Endothelial cell of umbilical vein (primary cell): ENCODE results near the gene CTTNBP2. TPM values are rescaled to one million over a fixed set of nuclear protein-coding genes. Genes with fewer than 3 reads are reported as not detected.

Experiments
- BruUV-seq: library from RNA; stranded (reverse); fragments of 400-500 nt; replicated peaks from 2 replicates; lab custom pipeline; 2021; lab: Mats Ljungman, UMichigan
- CTCF ChIA-PET: fragments of 300-600, 350-600 bp; sonication (Branson Sonifier 250); formaldehyde crosslinking; loops from one replicate; lab custom pipeline; 2021; ENCODE audit warnings: antibody characterized with exemption, inconsistent platforms; lab: Charles Lee
- POLR2A ChIA-PET: fragments of 300-600, 350-600 bp; sonication (Branson Sonifier 250); formaldehyde crosslinking; loops from one replicate; lab custom pipeline; 2021; ENCODE audit warnings: antibody characterized with exemption, inconsistent platforms; lab: Charles Lee
- DNase-seq: peaks from one replicate; pipeline ENCODE4 v3.0.0-alpha.2; 2011; ENCODE audit warnings: low read depth, low spot score
- FAIRE-seq: peaks from 2 replicates; lab custom pipeline; 2011; peaks lifted over from hg19 to GRCh38; lab: Jason Lieb, UNC
- H2AFZ ChIP-seq: 2 replicates; pipeline ENCODE4 v1.6.0; 2012; ENCODE audit warnings: low read depth, low read length, control low read depth, inconsistent platforms
- H3K27ac ChIP-seq: 2 replicates; pipeline ENCODE4 v1.5.1; 2011; ENCODE audit warnings: low read depth, mild to moderate bottlenecking, control low read depth, low read length, moderate library complexity; ENCODE audit not compliant: insufficient read depth
- H3K27me3 ChIP-seq, 2 experiments: 2 replicates each; pipeline versions ENCODE4 v1.6.0 to v1.6.1; 2011; ENCODE audit warnings: low read length in 2 of 2, mixed read lengths in 1 of 2; ENCODE audit not compliant: control insufficient read depth in 2 of 2, insufficient read depth in 2 of 2
- H3K36me3 ChIP-seq, 2 experiments: 2 replicates in 1 of 2; 3 replicates in 1 of 2; pipeline ENCODE4 v1.5.1; 2011; ENCODE audit warnings: low read length in 2 of 2, mild to moderate bottlenecking in 1 of 2, moderate library complexity in 1 of 2; ENCODE audit not compliant: control insufficient read depth in 2 of 2, insufficient read depth in 2 of 2; ENCODE audit errors: extremely low read depth in 1 of 2
- H3K4me1 ChIP-seq: 3 replicates; pipeline ENCODE4 v1.5.1; 2011; ENCODE audit warnings: mild to moderate bottlenecking, low read length; ENCODE audit not compliant: control insufficient read depth, insufficient read depth; ENCODE audit errors: extremely low read depth
- H3K4me2 ChIP-seq: 2 replicates; pipeline ENCODE4 v1.6.1; 2011; ENCODE audit warnings: low read length, control low read depth, mixed read lengths; ENCODE audit not compliant: insufficient read depth
- H3K4me3 ChIP-seq, 3 experiments: fragments of 200-600 bp in 1 of 3; sonication (generic), shearing (Covaris generic) in 1 of 3; replicated peaks in 1 of 3; 2 replicates each; pipeline ENCODE4 v1.5.1; 2011 to 2016; ENCODE audit warnings: control low read depth in 3 of 3, low read length in 3 of 3, mild to moderate bottlenecking in 2 of 3, inconsistent platforms in 1 of 3, low read depth in 1 of 3, moderate library complexity in 1 of 3; ENCODE audit not compliant: insufficient read depth in 1 of 3
- H3K79me2 ChIP-seq: 2 replicates; pipeline ENCODE4 v1.6.0; 2012; ENCODE audit warnings: low read length, inconsistent platforms; ENCODE audit not compliant: control insufficient read depth, insufficient read depth
- H3K9ac ChIP-seq: replicated peaks from 2 replicates; pipeline ENCODE3; 2011; ENCODE audit warnings: low read length, control low read depth; ENCODE audit not compliant: insufficient read depth; ENCODE audit errors: extremely low read depth
- H3K9me1 ChIP-seq: replicated peaks from 3 replicates; pipeline ENCODE4 v1.6.0; 2011; ENCODE audit warnings: mild to moderate bottlenecking, low read length; ENCODE audit not compliant: control insufficient read depth, insufficient read depth; ENCODE audit errors: extremely low read depth
- H3K9me3 ChIP-seq: replicated peaks from 2 replicates; pipeline ENCODE4 v1.5.1; 2012; ENCODE audit warnings: low read length, inconsistent platforms; ENCODE audit not compliant: control insufficient read depth, insufficient read depth
- H4K20me1 ChIP-seq: replicated peaks from 2 replicates; pipeline ENCODE3; 2011; ENCODE audit warnings: mild to moderate bottlenecking, low read length; ENCODE audit not compliant: control insufficient read depth, insufficient read depth; ENCODE audit errors: extremely low read depth
- CTCF ChIP-seq, 2 donors: IDR thresholded peaks; 1 replicate in 1 of 2; 2 replicates in 1 of 2; pipeline ENCODE4 v1.5.1; 2011; ENCODE audit warnings: low read length in 2 of 2, mild to moderate bottlenecking in 2 of 2, moderate library complexity in 2 of 2, control low read depth in 1 of 2, inconsistent platforms in 1 of 2, low read depth in 1 of 2; ENCODE audit not compliant: insufficient read depth in 1 of 2; ENCODE audit errors: extremely low read depth in 1 of 2
- EZH2 ChIP-seq: IDR thresholded peaks from 2 replicates; pipeline ENCODE4 v1.6.1; 2012; ENCODE audit warnings: borderline replicate concordance, low read depth, mild to moderate bottlenecking, moderate library complexity, low read length, inconsistent platforms; ENCODE audit not compliant: severe bottlenecking
- FOS ChIP-seq: IDR thresholded peaks from 2 replicates; pipeline ENCODE4 v1.6.1; 2011; ENCODE audit warnings: mild to moderate bottlenecking, low read length, moderate library complexity, borderline replicate concordance; ENCODE audit not compliant: insufficient read depth
- GATA2 ChIP-seq: IDR thresholded peaks from 2 replicates; pipeline ENCODE4 v1.7.0; 2011; ENCODE audit warnings: low read depth, mild to moderate bottlenecking, moderate library complexity, mixed read lengths, low read length; ENCODE audit not compliant: insufficient read length, insufficient read depth
- JUN ChIP-seq: IDR thresholded peaks from 2 replicates; pipeline ENCODE4 v1.6.1; 2011; ENCODE audit warnings: borderline replicate concordance, low read depth; ENCODE audit not compliant: insufficient read length, insufficient read depth
- MYC ChIP-seq: IDR thresholded peaks from one replicate; pipeline ENCODE4 v1.6.1; 2011; ENCODE audit warnings: mild to moderate bottlenecking, low read depth, low read length
- POLR2A ChIP-seq: IDR thresholded peaks from 2 replicates; pipeline ENCODE4 v1.6.1; 2012; ENCODE audit warnings: low read depth, mild to moderate bottlenecking, control low read depth, low read length
- POLR2AphosphoS5 ChIP-seq: IDR thresholded peaks from 2 replicates; pipeline ENCODE4 v1.6.1; 2012; ENCODE audit warnings: low read depth, mild to moderate bottlenecking, control low read depth, low read length, moderate library complexity; ENCODE audit not compliant: insufficient read depth
- dilution Hi-C: fragments of 300-500 bp; cut with MboI; formaldehyde crosslinking; loops from one replicate; pipeline ENCODE4 v1.15.0; 2019; ENCODE audit warnings: low sequenced_read_pairs; ENCODE audit not compliant: extremely low pct_ligation_motif_present
- intact Hi-C: fragments of 100-400 bp; cut with micrococcal nuclease; formaldehyde crosslinking; loops from one replicate; pipeline ENCODE4 v1.10.0; 2022
- polyA plus RNA-seq, 4 experiments: library from polyadenylated mRNA; depleted of rRNA in 3 of 4; stranded (reverse) in 3 of 4; unstranded in 1 of 4; fragments of >200 nt; gene quantifications; 2 replicates each; pipeline versions ENCODE4 v1.2.1 to v1.2.3, GENCODE V29; 2011 to 2012; ENCODE audit warnings: missing spikeins in 1 of 4
- total RNA-seq: library from RNA; stranded (reverse); gene quantifications from 2 replicates; pipeline ENCODE4 v1.2.3, GENCODE V29; 2021
- TF ChIP-seq, protein P1 (sequence below): IDR thresholded peaks from 2 replicates; pipeline ENCODE4 v1.6.1; 2011; ENCODE audit not compliant: insufficient read depth, insufficient read length

CTTNBP2 gene
- total and polyA plus RNA-seq, 2 donors (not counting 3 experiments of a cell fraction or from before 2014, with no cell fraction given): 0.08 to 0.35 TPM

DNA sequence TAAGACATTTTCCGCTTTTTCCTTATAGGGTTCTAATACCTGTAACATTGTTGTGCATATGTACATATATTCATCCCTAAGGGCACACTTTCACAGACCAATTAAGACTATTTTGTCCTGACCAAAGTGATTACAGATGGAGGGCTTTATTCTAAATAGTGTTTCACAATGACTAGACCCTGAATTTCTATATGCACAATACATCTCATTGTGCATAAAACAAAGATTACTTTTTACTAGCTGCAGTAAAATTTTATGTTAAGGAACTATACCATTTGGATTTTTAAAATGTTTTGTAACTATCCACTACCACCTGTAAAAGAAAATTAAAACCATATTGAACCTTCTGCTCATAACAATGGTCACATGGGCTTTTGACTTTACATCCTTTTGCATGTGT is 87.8 kb downstream of the CTTNBP2 start:
- Histone ChIP-seq H3K36me3 (no peaks in the 10 kb centered on the region), H3K4me3 (no peak overlapping the region), H3K4me1 (no peaks in the 10 kb centered on the region), H2AFZ (no peak overlapping the region), H3K9me3 (no peaks in the 10 kb centered on the region), H3K9me1 (no peaks in the 10 kb centered on the region), H3K4me2 (no peak overlapping the region), H4K20me1 (no peaks in the 10 kb centered on the region), H3K27ac (no peak overlapping the region), H3K9ac (no peak overlapping the region), H3K79me2 (no peaks in the 10 kb centered on the region), H3K27me3 (peaks cover 0 to 2% of the 10 kb centered on the region in 2 experiments)
- CTCF ChIA-PET: no interaction called here
- FAIRE-seq (no peak), DNase-seq (no peak)
- no peak for TF ChIP-seq POLR2A
- TF ChIP-seq FOS: no peak
- TF ChIP-seq GATA2: no peak
- TF ChIP-seq CTCF (IDR thresholded peaks at IDR 0.05; ENCODE audit: extremely low read depth in 1 of 2, insufficient read depth in 1 of 2, low read depth in 1 of 2, low read length in 2 of 2): no peak
- TF ChIP-seq EZH2: no peak
- TF ChIP-seq JUN: no peak
- no peak for TF ChIP-seq POLR2AphosphoS5
- TF ChIP-seq, protein P1, sequence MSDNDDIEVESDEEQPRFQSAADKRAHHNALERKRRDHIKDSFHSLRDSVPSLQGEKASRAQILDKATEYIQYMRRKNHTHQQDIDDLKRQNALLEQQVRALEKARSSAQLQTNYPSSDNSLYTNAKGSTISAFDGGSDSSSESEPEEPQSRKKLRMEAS: no peak
- no peak for TF ChIP-seq MYC
- dilution Hi-C loops (no loop called here), intact Hi-C loops (no loop called here)
- POLR2A ChIA-PET: no interaction called here
- no TSS peak for BruUV-seq
